ENCODE results near the gene EEA1.

GRCh38 chr12:92886131-92886530 is 43.0 kb downstream of the EEA1 start:
- TF ChIP-seq CTCF (IDR thresholded peaks at IDR 0.05) (no peak), POLR2A (IDR thresholded peaks at IDR 0.05) (no peak)
